ENCODE data around the gene BMP7. TPM values are rescaled to one million over a fixed set of nuclear protein-coding genes. Genes with fewer than 3 reads are reported as not detected.

BMP7 gene
- total and polyA plus RNA-seq, 2 of the 13 experiments (the other 11 are each of a cell fraction or from before 2014, with no cell fraction given) = not detected

- Histone ChIP-seq H4K20me1 (ENCODE audit: insufficient read depth, low read length) (no peaks in the 10 kb centered on the region), H3K79me2 (ENCODE audit: insufficient read depth, low read length) (no peaks in the 10 kb centered on the region), H3K4me3 (replicated peaks in 1 of 3; ENCODE audit: insufficient read depth in 1 of 3, low read depth in 2 of 3, low read length in 3 of 3) (no peak overlapping the region), H3K4me1 (ENCODE audit: insufficient read depth, low read length) (no peaks in the 10 kb centered on the region), H3K9me3 (ENCODE audit: low read length) (no peaks in the 10 kb centered on the region), H3K27me3 (ENCODE audit: control insufficient read depth in 1 of 2, insufficient read depth in 2 of 2, low read length in 2 of 2) (peaks cover 4 to 18% of the 10 kb centered on the region in 2 experiments; a peak in 2 of 5 replicates), H3K9ac (ENCODE audit: insufficient read depth, low read depth, low read length) (no peak overlapping the region), H3K27ac (ENCODE audit: extremely low read length, insufficient read depth, low read length) (no peak overlapping the region), H3K4me2 (ENCODE audit: low read depth, low read length) (no peak overlapping the region), H3K36me3 (replicated peaks in 1 of 2; ENCODE audit: control insufficient read depth in 1 of 2, insufficient read depth in 2 of 2, low read length in 2 of 2) (no peaks in the 10 kb centered on the region), H2AFZ (ENCODE audit: low read length) (no peak overlapping the region)
- intact Hi-C loops (cut with micrococcal nuclease; ENCODE audit: unreplicated experiment) = no loop called here
- FAIRE-seq (no peak), ATAC-seq (no peak), DNase-seq (ENCODE audit: low spot score) (no peak)
- 66% methylated on average over 15 of the region's 15 CpGs for WGBS (ENCODE audit: low lambda C conversion rate)
- TF ChIP-seq IKZF4 (CRISPR knock-in tag; IDR thresholded peaks at IDR 0.05; ENCODE audit: borderline replicate concordance, low read depth, not compliant biosample characterization) (no peak), BRD4 (CRISPR knock-in tag; IDR thresholded peaks at IDR 0.05) (no peak), HHEX (CRISPR knock-in tag; IDR thresholded peaks at IDR 0.05) (no peak)
- ChIA-PET POLR2A (no interaction called here), CTCF (ENCODE audit: low intra/inter-chr PET ratio, low total read pairs) (no interaction called here)
- no TSS peak for BruUV-seq (replicated peaks)
- in situ Hi-C loops (cut with HindIII; ENCODE audit: extremely low pct_ligation_motif_present, low pct_unique_long_range_greater_than_20kb) = no loop called here
These were observed 93.4 kb downstream of the BMP7 start for GRCh38 chr20:57173041-57173440.

GRCh38 chr20:57170343-57170742 is 96.1 kb downstream of the BMP7 start:
- no peak for FAIRE-seq
- TF ChIP-seq SALL2 (CRISPR knock-in tag; IDR thresholded peaks at IDR 0.05) (no peak), ZNF841 (CRISPR knock-in tag; IDR thresholded peaks at IDR 0.05; ENCODE audit: borderline replicate concordance) (no peak), ZNF101 (CRISPR knock-in tag; IDR thresholded peaks at IDR 0.05; ENCODE audit: borderline replicate concordance, low read depth) (no peak), TFE3 (CRISPR knock-in tag; IDR thresholded peaks at IDR 0.05) (no peak), ZNF337 (CRISPR knock-in tag; IDR thresholded peaks at IDR 0.05; ENCODE audit: borderline replicate concordance, low read depth) (no peak), JARID2 (CRISPR knock-in tag; IDR thresholded peaks at IDR 0.05; ENCODE audit: insufficient replicate concordance) (no peak), MTA3 (CRISPR knock-in tag; IDR thresholded peaks at IDR 0.05) (no peak), ZNF772 (CRISPR knock-in tag; IDR thresholded peaks at IDR 0.05) (no peak), MAF1 (CRISPR knock-in tag; IDR thresholded peaks at IDR 0.05; ENCODE audit: borderline replicate concordance) (no peak), NFRKB (IDR thresholded peaks at IDR 0.05) (no peak), THAP11 (CRISPR knock-in tag; IDR thresholded peaks at IDR 0.05) (no peak)

More at GRCh38 chr20:57170343-57170742, 96.1 kb downstream of the BMP7 start:
- no peaks in the 10 kb centered on the region for H3K9me3 ChIP-seq (ENCODE audit: low read length)
- no peak overlapping the region for H3K4me2 ChIP-seq (ENCODE audit: low read depth, low read length)
- no peak overlapping the region for H3K9ac ChIP-seq (ENCODE audit: insufficient read depth, low read depth, low read length)
- intact Hi-C loops (cut with micrococcal nuclease; ENCODE audit: unreplicated experiment) (no loop called here), in situ Hi-C loops (cut with HindIII; ENCODE audit: extremely low pct_ligation_motif_present, low pct_unique_long_range_greater_than_20kb) (no loop called here)
- no peak overlapping the region for H2AFZ ChIP-seq (ENCODE audit: low read length)
- no TSS peak for BruUV-seq (replicated peaks)
- H3K36me3 ChIP-seq (replicated peaks in 1 of 2; ENCODE audit: control insufficient read depth in 1 of 2, insufficient read depth in 2 of 2, low read length in 2 of 2) = no peaks in the 10 kb centered on the region
- no peaks in the 10 kb centered on the region for H3K4me1 ChIP-seq (ENCODE audit: insufficient read depth, low read length)
- no peak for ATAC-seq
- peaks cover 0 to 11% of the 10 kb centered on the region in 2 experiments; a peak in 1 of 5 replicates for H3K27me3 ChIP-seq (ENCODE audit: control insufficient read depth in 1 of 2, insufficient read depth in 2 of 2, low read length in 2 of 2)
- H3K27ac ChIP-seq (ENCODE audit: extremely low read length, insufficient read depth, low read length) = no peak overlapping the region
- ChIA-PET POLR2A (no interaction called here), CTCF (ENCODE audit: low intra/inter-chr PET ratio, low total read pairs) (no interaction called here)
- no peaks in the 10 kb centered on the region for H3K79me2 ChIP-seq (ENCODE audit: insufficient read depth, low read length)
- DNase-seq (ENCODE audit: low spot score) = no peak
- no peak overlapping the region for H3K4me3 ChIP-seq (replicated peaks in 1 of 3; ENCODE audit: insufficient read depth in 1 of 3, low read depth in 2 of 3, low read length in 3 of 3)
- WGBS (ENCODE audit: low lambda C conversion rate) = 49% methylated on average over 14 of the region's 14 CpGs
- no peaks in the 10 kb centered on the region for H4K20me1 ChIP-seq (ENCODE audit: insufficient read depth, low read length)
